Ectodermal cell (in vitro differentiated cells): ENCODE results near the gene TTYH1.

Experiments used
- H3K27ac ChIP-seq: 2 replicates; pipeline ENCODE4 v1.7.0; 2013; ENCODE audit warnings: mild to moderate bottlenecking, low read depth, low read length; ENCODE audit not compliant: insufficient read depth, poor library complexity, severe bottlenecking
- H3K27me3 ChIP-seq: 2 replicates; pipeline ENCODE4 v1.7.0; 2013; ENCODE audit warnings: mild to moderate bottlenecking, low read length; ENCODE audit not compliant: insufficient read depth, control insufficient read depth, poor library complexity, severe bottlenecking
- H3K36me3 ChIP-seq: one replicate; pipeline ENCODE4 v1.7.0; 2013; ENCODE audit warnings: low read length; ENCODE audit not compliant: control insufficient read depth, insufficient read depth
- H3K4me1 ChIP-seq: one replicate; pipeline ENCODE4 v1.7.0; 2013; ENCODE audit warnings: low read length; ENCODE audit not compliant: control insufficient read depth, insufficient read depth
- H3K4me3 ChIP-seq: 2 replicates; pipeline ENCODE4 v1.7.0; 2013; ENCODE audit warnings: low read depth, low read length, control low read depth; ENCODE audit not compliant: insufficient read depth
- H3K9me3 ChIP-seq: 2 replicates; pipeline ENCODE4 v1.7.0; 2013; ENCODE audit warnings: mild to moderate bottlenecking, low read length, moderate library complexity; ENCODE audit not compliant: control insufficient read depth
- WGBS, 2 experiments: methylation state at CpG; one replicate each; pipeline ENCODE4 v1.1.7; 2013; ENCODE audit warnings: missing lambda C conversion rate in 2 of 2; 5-methylcytosine and 5-hydroxymethylcytosine counted together

The TTYH1 gene

DNA sequence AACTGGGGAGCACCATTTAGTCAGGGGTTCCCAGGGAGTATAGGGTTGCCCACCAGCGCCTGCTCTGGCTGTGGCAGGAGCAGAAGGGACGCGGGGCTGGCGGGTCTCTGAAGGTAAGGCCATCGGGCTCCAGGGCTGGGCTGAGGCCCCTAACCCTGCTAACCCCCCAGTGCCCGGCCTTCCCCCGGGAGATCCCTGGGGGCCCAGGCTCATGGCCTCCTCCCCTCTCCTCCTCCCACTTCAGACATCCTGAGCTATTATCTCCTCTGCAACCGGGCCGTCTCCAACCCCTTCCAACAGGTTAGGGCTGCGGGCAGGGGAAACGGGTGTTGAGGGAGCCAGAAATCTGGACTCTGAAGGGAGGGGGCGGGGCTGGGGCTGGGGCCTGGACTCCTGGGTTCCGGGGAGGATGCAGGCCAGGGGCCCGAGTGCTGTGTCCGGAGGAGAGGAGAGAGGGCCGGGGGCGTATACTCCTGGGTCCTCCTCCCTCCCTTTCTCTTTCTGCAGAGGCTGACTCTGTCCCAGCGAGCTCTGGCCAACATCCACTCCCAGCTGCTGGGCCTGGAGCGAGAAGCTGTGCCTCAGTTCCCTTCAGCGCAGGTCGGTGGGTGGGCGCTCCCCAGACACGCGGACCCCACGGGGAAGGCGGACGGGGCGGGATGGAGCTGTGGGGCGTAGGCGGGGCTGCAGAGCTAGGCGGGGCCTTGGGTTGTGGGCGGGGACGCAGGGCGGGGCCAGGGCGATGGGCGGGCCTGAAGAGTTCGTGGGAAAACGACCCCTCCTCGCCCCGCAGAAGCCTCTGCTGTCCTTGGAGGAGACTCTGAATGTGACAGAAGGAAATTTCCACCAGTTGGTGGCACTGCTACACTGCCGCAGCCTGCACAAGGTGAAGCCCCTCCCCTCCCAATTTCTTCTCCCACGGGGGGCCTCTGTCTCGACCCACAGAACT is 15.3 kb downstream of the TTYH1 start:
- H3K27ac ChIP-seq = no peak overlapping the region
- H3K9me3 ChIP-seq = no peaks in the 10 kb centered on the region
- H3K27me3 ChIP-seq = no peaks in the 10 kb centered on the region
- H3K4me3 ChIP-seq = no peak overlapping the region
- peaks cover 9% of the 10 kb centered on the region for H3K36me3 ChIP-seq
- WGBS, 2 experiments = 18 to 20% methylated on average over 42 to 43 of the region's 43 CpGs
- peaks cover 23% of the 10 kb centered on the region for H3K4me1 ChIP-seq

- Histone ChIP-seq H3K27ac (no peak overlapping the region), H3K36me3 (peaks cover 9% of the 10 kb centered on the region), H3K27me3 (no peaks in the 10 kb centered on the region), H3K9me3 (no peaks in the 10 kb centered on the region), H3K4me3 (no peak overlapping the region), H3K4me1 (peaks cover 31% of the 10 kb centered on the region)
- 86 to 92% methylated on average over 11 of the region's 11 CpGs for WGBS, 2 experiments
Measured at GRCh38 chr19:54431255-54431838, 16.1 kb downstream of the TTYH1 start.

DNA sequence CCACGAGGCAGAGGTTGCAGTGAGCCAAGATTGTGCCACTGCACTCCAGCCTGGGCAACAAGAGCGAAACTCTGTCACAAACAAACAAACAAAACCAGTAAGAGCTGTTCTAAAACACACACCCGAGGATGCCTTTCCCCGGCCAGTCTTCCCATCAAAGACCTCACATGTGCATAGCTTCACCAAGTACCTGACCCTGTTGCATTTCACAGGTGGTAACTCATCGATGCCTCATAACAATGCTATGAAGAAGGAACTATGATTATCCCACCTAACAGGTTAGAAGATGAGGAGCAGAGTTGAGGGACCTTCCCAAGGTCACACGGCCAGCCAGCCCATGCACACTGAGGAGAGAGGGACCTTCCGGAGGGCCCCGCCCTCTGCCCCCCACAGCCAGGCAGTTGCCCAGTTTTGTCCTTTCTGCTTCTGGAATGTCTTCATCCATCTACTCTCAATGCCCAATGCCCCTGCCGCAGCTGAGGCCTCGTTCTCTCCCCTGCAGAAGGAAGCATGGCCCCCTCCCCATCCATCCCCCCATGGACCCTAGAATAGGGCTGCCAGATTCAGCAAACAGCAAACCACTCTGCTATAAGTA is 17.0 kb downstream of the TTYH1 start:
- peaks cover 37% of the 10 kb centered on the region for H3K4me1 ChIP-seq
- H3K27ac ChIP-seq = no peak overlapping the region

DNA sequence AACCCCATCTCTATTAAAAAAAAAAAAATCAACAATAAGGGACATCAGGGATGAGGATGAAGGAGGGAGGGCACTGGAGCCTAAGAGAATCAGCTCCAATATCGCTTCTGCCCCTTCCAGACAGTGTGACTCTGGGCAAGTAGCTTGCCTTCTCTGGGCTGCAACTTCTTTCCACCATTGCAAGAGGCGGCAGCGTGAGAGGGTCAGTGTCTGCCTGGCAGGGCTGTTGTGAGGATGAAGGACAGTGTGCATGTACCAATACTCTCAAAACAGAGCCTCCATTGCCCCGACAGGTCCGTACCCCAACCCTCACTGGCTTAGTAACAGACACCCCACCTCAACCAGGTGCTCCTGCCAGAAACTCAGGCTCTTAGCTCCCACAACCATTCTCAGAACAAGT is 18.4 kb downstream of the TTYH1 start:
- no peaks in the 10 kb centered on the region for H3K27me3 ChIP-seq
- H3K4me3 ChIP-seq = no peak overlapping the region
- WGBS, 2 experiments = 91 to 95% methylated on average over 5 of the region's 5 CpGs
- no peaks in the 10 kb centered on the region for H3K9me3 ChIP-seq
- H3K36me3 ChIP-seq = peaks cover 4% of the 10 kb centered on the region
- H3K4me1 ChIP-seq = peaks cover 37% of the 10 kb centered on the region
- no peak overlapping the region for H3K27ac ChIP-seq

More for the DNA sequence above, 17.0 kb downstream of the TTYH1 start:
- Histone ChIP-seq H3K4me3 (no peak overlapping the region), H3K9me3 (no peaks in the 10 kb centered on the region), H3K36me3 (peaks cover 4% of the 10 kb centered on the region), H3K27me3 (no peaks in the 10 kb centered on the region)
- WGBS, 2 experiments = 78 to 81% methylated on average over 10 of the region's 10 CpGs

- 90 to 91% methylated on average over 23 of the region's 23 CpGs for WGBS, 2 experiments
Measured at GRCh38 chr19:54434112-54434872, 19.0 kb downstream of the TTYH1 start.

DNA sequence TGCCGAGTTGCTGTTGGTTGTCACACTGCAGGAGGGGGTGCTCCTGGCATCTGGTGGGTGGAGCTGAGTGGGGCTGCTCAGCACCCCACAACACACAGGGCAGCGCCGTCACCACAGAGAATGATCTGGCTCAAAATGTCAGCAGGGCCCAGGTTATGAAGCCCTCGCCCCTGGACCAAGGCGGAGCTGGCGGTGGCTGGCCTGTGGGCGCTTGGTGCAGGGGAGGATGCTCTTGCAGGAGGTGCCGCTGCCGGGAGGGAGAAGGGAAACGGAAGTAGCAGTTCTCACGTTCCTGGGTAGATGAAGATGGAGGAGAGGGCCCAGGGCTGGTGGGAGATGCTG is 19.6 kb downstream of the TTYH1 start:
- no peaks in the 10 kb centered on the region for H3K9me3 ChIP-seq
- H3K27me3 ChIP-seq = no peaks in the 10 kb centered on the region
- WGBS, 2 experiments = 83 to 86% methylated on average over 11 of the region's 11 CpGs
- peaks cover 4% of the 10 kb centered on the region for H3K36me3 ChIP-seq
- peaks cover 37% of the 10 kb centered on the region for H3K4me1 ChIP-seq
- H3K4me3 ChIP-seq = no peak overlapping the region
- H3K27ac ChIP-seq = no peak overlapping the region

More at GRCh38 chr19:54434112-54434872, 19.0 kb downstream of the TTYH1 start:
- Histone ChIP-seq H3K27ac (no peak overlapping the region), H3K9me3 (no peaks in the 10 kb centered on the region), H3K27me3 (no peaks in the 10 kb centered on the region), H3K36me3 (peaks cover 4% of the 10 kb centered on the region), H3K4me1 (peaks cover 39% of the 10 kb centered on the region), H3K4me3 (no peak overlapping the region)

DNA sequence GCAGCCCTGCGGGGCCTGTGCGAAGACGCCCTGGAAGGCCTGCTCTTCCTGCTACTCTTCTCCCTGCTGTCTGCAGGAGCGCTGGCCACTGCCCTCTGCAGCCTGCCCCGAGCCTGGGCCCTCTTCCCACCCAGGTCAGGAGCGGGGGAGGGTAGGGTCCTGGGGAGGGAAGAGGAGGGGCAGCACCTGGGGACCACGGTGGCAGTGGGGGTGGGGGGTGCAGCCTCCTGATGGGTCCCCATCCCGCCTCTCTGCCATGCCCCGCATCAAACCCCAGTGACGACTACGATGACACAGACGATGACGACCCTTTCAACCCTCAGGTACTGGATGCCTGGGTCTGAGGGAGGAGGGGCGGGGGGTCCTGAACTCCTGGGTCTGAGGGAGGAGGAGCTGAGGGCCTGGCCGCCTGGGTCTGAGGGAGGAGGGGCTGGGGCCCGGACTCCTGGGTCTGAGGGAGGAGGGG is 20.3 kb downstream of the TTYH1 start:
- Histone ChIP-seq H3K36me3 (peaks cover 4% of the 10 kb centered on the region), H3K4me1 (peaks cover 35% of the 10 kb centered on the region), H3K9me3 (no peaks in the 10 kb centered on the region), H3K4me3 (no peak overlapping the region), H3K27me3 (no peaks in the 10 kb centered on the region), H3K27ac (peak overlapping the region; percentile 32)
- 47 to 49% methylated on average over 16 of the region's 16 CpGs for WGBS, 2 experiments

DNA sequence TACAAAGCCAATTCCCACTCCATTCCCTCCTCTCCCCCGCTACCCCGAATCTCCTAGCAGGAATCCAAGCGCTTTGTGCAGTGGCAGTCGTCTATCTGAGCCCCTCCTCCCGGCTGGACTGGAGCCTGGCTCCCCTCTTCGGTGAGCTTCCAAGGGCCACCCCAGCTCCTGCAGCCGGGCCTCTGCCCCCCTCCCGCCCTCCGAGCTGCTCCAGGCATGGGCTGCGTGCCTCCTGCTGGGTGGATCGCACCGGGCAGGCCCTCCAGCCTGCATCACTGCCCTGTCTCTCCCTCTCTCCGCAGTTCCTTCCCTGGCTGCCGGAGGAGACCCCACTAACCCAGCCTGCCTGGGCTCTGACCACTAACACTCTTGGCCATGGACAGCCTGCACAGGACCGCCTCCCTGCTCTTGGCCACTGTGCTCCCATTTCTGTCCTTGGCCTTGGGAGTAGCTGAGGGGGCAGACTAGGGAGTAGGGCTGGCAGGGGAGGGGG is 20.8 kb downstream of the TTYH1 start:
- H3K4me3 ChIP-seq = no peak overlapping the region
- H3K36me3 ChIP-seq = peaks cover 4% of the 10 kb centered on the region
- H3K27me3 ChIP-seq = no peaks in the 10 kb centered on the region
- H3K27ac ChIP-seq = peak overlapping the region; percentile 32
- peaks cover 35% of the 10 kb centered on the region for H3K4me1 ChIP-seq
- no peaks in the 10 kb centered on the region for H3K9me3 ChIP-seq
- WGBS, 2 experiments = 24 to 26% methylated on average over 15 of the region's 15 CpGs

GRCh38 chr19:54436628-54437252 is 21.5 kb downstream of the TTYH1 start:
- Histone ChIP-seq H3K9me3 (no peaks in the 10 kb centered on the region), H3K4me1 (peaks cover 35% of the 10 kb centered on the region), H3K36me3 (peaks cover 4% of the 10 kb centered on the region), H3K4me3 (no peak overlapping the region), H3K27me3 (no peaks in the 10 kb centered on the region), H3K27ac (peak overlapping the region; percentile 11)
- WGBS, 2 experiments = 72 to 80% methylated on average over 8 to 9 of the region's 10 CpGs
